Measurements from ENCODE around the gene LRRC71.

LRRC71 gene

DNA sequence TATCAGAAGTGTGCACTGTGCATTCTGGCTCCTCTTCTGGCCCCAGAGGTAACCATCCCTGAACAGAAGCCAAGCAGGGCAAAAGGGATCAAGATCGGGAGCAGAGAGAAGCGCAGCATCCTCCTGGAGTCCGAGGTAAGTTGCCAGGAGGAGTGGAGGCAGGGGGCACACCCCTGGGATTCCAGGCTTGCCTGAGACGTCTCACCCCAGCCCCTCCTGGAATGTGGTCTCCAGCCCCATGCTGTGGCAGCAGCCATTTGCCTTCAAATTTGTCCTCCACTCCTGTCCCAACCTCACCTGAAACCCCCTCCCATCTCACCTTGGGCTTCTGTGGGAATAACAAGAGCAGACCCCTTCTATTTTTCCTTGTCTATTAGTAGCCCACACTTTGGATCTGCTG, 10.1 kb downstream of the LRRC71 start:
- no peak for DNase-seq

DNA sequence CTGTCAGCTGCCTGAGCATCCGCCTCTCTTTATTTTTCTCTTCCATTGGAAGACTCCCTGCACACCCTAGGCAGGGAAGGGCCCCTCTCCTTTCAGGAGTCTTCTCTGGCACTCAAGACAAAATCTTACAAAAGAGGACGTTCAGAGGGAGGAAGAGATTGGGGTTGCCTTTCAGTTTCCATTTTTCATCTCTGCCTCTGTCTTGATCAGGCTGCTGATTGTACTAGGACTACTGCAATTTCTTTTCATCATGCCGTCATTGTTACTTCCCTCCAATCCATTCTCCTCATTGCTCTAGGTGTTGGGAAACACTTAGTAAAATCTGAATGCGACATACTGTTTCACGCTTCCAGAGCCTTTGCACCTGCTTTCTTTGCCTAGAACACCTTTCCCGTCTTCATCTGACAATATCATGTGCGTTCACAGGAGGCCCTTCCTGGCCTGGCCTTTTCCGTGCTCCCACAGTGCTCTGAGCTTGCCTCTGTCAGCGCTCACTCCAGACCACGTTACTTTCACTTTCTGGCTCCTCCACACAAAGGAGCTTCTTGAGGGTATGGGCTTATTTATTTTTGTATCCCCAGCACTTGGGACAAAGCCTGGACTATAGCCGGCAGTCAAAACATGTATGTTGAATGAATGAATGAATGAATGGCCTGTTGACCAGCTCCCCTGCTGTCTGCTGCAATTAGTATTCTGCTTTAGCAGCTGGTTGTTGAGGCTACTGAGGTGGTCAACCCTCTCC, 10.9 kb downstream of the LRRC71 start:
- DNase-seq = no peak

DNA sequence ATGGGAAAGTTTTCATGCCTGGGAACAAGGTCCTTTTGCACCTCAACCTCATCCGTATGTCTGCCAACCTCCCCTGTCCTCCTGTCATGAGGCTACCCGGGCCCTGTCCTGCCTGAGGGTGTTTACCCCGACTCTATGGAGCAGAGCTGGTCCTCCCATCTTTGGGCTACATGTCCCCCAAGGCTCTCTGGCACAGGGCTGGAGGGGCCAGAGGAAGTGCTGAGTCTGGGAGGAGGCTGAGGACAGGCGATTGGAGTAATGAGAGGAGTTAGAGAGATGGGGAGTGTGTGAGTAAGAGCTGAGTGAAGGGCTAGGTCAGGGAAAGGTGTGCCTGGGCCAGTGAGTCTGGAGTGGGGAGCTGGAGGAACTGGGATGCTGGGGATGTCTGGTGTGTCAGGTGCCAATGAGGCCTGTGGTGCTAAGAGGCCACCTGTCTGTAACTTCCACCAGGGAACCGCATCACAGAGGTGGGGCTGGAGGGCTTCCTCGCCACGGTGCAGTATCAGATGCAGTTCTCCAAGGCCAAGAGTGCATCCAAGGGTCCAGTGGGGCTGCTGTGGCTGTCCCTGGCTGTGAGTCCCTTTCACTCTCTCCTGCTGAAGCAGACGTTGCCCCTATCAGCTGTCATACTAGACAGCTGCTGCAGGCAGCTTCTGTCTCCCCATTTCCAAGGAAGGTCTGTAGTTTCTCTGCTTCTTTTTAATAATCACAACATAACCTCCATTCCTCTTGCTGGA, 11.7 kb downstream of the LRRC71 start:
- DNase-seq = no peak

DNA sequence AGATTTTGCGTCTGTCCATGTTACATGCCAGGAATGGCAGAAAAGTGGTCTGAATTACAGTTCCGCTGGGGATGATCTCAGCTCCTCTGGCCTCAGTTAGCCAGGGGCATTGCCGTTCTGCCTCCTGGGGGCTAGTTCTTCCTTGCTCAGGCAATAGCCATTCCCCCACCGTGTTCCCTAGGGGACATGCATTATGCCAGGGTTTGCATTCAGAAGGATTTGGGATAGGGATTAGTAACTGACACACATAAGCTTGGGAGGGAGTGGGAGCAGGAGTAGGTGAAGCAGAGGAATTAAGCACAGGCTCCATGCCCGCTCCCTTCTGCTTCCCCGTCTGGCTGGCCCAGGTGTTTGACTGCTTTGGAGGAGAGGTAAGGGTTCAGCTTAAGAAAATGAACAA, 12.7 kb downstream of the LRRC71 start:
- no peak for DNase-seq

DNA sequence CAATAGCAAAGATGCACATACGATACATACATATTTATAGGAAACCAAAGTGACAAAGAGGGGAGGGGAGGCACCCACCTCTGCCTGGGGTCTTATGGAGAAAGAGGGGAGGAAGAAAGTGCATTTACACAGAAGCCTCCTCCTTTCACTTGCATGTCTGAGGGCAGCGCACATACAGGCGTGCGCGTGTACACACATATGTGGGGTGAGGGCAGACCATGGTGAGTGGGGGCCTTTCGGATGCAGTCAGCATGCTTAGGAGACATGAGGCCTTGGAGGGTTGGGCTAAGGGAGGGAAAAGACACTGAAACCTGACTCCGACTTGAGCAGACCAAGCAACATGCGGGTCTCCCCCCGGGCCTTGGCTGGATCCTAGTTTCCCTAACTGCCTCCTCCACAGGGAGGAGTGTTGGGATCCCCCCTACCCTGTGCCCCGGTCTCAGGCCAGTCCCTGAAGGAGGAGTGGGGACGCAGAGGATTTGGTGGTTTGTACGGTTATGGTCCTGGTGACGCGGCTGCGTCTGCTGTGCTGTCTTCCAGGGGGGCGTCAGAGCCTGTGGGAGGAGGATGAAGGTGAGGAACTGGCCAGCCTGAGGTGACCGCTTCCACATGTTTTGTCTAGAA, 15.2 kb downstream of the LRRC71 start:
- no peak for DNase-seq

DNA sequence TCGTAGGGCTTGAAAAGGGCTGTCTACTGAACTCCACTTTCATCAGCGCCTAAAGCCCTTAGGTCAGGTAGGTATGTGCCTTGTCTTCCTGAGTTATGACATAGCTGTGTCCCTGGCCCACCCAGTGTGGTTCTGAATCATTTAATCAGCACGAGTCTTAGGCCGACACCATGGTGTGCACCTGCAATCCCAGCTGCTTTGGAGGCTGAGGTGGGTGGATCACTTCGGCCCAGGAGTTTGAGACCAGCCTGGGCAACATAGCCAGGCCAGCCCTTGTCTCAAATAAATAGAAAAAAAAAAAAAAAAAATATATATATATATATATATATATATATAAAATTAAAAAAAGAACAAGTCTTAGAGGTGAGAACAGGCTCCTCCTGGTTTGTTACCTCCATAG, 15.8 kb downstream of the LRRC71 start:
- DNase-seq = no peak

DNA sequence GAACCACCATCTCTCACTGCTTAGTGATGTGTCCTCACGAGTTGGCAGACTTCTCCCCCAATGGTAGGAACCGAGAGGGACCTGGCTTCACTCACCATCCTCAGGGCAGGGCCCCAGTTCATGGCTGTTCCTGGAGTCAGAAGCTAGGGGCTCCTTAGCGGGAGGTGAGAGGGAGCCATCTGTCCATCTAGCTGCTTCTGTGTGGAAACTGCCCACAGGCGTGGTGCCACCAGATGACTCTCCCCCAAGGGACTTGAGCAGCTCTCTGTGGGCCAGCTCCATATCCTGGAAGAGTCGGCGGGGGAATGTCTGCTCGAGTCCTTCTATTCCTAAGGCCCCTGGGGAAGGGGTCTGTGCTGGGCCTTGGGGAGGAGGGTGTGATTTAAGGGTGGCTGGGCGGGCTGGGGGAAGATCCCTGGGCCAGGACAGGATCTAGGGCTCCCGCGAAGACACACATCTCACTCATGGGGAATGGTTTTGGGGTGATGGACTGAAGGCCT, 16.3 kb downstream of the LRRC71 start:
- no peak for DNase-seq

DNA sequence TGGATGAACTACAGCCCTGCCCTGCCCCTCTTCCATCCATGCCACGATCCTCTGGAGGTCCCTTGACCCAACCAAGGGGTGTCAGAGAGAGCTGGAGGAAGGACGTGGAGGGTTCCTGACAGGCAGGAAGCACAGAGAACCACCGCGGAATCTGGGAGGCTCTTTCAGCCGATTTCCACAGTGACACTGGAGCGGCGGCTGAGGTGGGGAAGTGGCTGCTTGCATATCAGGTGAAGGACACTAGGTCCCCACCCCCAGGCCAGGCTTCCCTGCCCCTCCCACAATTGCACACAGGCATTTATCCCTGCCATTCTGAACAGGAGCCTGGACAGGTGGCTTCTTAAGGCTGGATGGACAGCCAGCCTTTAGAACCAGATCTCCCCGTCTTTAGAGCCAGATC, 17.5 kb downstream of the LRRC71 start:
- DNase-seq = no peak

DNA sequence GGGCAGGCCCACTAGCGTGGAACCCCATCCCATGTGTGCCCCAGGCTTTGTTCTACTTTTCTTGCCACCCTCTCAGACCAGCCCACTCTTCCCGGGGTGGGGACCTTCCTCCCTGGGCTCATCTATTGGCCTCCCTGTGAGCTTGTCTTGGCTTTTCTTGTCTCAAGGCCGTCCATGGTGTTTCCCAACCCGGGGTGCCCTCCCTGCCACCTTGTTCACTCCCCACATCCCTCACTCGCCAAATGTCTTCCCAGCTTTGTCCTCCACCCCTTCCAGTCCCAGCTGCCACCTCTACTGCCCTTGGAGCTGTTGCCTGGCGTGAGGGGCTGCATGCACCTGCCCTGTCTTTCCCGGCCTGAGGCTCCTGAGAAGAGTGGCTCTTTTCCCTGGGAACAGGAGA, 18.4 kb downstream of the LRRC71 start:
- no peak for DNase-seq

DNA sequence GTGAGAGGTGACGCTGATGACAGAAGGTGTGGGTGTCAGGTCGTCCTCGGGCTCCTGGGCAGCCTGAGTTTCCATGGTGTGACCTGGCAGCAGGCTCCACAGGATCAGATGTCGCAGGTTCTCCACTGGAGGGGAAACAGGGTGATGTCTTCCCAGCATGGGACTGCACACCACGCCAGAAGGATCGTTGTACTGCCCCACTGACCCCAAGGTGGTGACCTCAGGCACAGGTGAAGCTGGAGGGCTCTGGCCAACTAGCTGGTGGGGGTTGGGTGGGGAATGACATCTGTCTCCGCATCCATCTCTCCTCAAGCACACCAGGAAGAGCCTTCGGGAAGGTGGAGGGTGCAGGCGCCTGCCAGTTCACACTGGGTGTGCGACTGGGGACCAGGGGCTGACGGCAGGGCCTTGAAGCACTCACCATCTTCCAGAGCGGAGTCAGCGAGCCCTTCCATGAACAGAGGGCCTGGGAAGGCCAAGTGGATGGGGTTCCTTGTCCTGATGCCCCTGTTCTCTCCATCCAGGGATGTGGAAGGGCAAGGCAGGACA, 19.4 kb downstream of the LRRC71 start:
- DNase-seq = no peak

DNA sequence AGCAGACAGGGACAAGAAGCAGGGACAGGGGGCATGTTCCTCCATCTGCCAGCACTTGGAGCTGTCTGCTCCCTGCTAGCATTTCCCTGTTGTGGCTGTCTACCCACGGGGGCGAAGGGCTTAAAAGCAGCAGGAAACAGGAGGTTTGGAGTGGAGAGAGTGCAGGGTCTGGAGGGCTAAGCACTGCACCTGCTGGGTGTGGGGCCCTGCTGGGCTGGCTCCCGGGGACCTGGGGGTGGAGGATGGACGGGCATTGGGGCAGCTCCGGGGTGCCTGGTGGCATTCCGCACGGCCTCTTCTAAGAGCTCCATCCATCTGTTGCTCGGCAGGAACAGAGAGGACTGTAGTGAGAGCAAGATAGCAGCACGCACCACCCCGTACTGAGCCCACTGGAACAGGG, 21.2 kb downstream of the LRRC71 start:
- no peak for DNase-seq

DNA sequence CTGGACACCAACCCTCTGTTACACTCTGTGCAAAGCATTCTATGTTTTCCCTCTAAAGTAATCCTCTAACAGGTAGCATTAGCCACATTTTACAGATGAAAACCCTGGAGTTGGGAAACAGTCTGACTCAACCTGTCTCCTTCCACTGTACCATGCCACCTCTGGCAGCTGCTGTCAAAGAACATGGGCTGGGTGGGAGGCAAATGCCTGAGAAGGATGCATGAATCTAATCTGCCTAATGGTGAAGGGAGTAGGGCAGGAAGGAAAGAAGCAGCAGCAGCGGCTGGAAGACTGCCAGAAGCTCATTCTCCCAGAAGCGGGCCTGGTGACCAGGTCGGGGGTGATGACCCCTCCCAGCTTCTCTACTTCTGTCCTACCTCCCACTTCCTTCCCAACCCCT, 21.7 kb downstream of the LRRC71 start:
- DNase-seq = no peak

DNA sequence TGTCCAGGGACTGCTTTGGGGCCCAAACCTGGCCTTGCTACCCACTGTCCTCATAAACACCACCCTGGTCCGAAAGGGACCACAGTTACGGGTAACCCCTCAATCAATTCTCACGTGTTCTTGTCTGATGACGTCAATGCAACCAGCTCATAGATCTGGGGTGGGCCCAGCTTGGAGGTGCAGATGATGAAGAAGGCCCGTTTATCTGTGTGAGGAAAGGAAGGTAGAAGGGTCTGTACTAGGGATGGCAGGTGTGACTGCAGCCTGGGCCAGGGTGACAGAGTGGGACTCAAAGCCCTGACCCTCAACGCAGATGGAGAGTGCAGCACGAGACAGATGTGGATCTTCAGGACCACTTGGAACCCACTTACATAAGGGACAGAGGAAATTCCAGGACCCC, 22.1 kb downstream of the LRRC71 start:
- DNase-seq = no peak

DNA sequence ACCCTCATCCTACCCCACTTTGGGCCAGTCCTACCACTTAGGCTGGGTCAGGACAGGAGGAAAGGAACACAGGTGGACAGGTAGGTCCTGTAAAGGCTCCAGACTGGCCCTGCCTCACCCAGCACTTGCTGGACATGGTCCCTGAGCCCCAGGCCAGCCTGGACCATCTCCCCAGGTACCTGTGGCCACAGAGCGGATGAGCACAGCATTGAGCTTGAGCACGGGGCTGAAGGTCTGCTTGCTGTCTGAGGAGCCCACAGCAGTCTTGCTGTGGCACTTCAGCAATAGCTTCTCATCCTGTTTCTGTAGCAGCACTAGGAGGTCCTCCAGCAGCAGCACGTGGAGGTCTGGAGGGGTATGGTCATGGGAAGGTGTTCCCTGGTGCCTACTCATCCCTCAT, 23.3 kb downstream of the LRRC71 start:
- no peak for DNase-seq

DNA sequence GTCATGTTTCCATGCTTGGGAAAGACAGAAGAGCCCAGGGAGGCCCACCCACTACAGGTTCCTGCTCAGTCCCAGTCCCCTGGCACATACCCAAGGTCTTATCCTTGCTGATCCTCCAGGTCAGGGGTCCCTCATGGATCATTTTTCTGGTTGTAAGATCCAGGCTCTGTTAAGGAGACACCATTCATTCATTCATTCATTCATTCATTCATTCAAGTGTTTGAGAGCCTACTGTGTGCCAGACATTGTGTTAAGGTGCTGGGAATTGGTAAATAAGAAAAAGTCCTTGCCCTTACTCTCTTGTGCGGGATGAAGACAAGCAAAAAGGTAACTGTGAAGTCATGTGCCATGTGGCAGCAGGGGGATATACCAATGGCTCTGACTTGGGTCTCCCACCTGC, 23.8 kb downstream of the LRRC71 start:
- DNase-seq = no peak

DNA sequence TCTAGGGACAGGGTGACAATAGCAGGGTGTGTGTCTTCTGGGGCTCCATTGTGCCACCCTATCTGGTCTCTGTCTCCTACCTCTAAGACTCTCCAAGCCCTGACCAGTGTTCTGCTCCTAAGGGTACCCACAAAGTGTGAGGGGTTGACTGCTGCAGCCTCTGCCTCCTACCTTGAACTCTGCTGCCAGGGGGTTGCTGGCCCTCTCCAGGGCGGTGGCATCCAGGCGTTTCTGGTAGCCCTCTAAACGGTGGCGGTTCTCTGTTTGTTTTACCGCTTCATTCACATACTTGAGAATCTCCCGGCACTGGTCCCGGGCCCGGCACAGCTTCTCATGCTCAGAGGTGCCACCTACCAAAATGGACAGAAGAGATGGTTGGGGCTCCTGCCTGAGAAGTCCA, 24.4 kb downstream of the LRRC71 start:
- DNase-seq = no peak

DNA sequence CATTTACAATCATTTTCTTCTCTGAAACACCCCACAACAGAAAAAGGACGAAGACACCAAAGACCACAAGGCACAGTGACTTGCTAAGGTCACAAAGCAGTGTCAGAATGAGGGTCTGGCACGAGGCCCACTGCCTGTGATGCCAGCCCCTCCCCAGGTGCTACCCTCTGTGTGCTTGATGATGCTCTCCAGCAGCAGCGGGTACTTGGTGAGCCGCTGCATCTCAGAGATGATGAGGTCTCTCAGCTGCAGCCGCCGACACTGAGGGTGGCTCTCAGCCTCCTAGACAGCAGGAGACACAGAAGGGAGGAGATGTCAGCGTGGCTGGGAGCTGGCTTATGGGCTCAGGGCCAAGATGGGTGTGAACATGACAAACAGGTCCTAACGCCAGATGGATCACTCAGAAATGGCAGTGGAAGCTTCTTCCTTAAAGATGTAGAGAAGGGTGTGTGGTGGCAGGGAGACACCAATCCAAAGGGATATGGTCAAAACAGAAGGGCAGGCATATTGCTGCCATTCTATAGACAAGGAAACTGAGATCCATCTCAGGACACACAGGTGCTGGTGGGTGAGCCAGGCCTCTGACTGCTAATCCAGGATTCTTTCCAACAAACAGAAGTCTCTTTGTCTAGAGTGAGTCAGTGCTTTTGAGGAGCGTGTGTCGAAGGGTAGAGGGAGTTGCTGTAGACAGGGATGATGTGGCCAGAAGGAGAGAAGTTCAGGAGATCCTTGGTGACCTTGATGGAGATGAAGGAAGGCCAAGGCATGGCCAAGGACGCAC, 25.6 kb downstream of the LRRC71 start:
- DNase-seq = no peak

DNA sequence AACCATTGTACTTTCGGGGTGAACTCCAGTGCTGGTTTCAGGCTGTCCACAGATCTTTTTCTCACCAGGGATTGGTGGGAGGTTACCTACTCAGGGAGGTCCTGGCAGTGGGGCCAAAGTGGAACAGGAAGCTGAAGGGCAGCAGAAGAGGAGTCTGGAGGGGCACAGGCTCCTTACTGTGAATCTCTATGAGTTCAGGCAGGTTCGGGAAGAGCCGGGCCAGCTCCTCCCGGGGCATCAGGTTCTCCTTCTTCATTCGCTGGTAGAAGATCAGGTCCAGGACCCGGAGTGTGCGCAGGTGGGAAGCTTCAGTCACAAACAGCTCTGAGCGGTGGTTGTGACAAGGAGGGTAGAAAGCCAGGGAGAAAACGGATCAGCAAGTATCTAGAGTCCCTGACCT, 26.7 kb downstream of the LRRC71 start:
- DNase-seq = no peak

DNA sequence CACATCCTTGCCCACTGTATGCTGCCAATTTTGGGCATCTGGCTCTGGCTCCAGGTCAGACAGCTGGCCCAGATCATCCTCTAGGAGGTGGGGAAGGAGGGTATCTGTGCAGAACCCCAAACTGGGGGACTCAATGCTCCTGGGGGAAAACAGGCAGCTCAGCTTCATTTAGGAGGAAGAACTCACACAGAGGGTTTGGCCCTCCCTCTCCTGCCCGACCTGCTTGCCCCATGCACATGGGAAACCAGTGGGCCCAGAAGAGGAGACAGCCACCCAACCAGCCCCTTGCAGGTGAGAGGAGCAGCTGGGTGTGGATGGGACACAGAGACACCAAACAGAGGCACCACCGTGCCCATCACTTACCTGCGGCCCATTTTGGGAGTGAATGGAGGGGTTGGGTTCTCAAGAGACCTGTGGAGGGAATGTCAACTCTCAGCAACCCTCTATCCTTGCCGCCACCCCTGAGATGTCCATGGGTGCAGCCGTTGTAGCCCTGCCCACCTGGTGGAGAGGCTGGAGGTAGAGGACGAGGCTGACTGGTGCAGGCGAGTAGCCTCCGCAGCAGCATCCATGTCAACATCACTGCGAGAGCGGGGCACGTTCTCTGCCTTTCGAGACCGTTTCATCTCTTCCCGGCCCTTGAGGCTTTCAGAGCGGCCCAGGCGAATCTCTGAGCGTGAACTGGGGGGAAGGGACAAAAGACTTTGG, 27.5 kb downstream of the LRRC71 start:
- DNase-seq = no peak

DNA sequence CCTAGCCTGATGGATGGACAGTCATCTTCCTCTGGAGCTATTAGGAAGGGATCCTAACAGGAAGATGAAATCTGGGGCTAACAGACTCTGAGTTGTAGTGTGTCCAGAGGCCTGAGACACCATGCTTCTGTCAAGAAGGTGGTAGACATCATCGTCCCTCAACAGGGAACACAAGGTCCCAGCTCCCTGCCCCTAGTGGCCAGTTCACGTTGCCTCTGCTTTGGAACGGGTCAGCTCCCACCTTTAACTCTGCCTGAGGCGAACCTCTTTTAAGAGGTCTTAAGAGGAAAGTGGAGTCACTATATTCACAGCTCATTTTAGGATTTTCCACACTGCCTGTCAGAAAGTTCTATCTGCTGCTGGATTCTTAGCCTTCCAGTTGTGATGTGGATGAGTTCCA, 28.3 kb downstream of the LRRC71 start:
- no peak for DNase-seq

DNA sequence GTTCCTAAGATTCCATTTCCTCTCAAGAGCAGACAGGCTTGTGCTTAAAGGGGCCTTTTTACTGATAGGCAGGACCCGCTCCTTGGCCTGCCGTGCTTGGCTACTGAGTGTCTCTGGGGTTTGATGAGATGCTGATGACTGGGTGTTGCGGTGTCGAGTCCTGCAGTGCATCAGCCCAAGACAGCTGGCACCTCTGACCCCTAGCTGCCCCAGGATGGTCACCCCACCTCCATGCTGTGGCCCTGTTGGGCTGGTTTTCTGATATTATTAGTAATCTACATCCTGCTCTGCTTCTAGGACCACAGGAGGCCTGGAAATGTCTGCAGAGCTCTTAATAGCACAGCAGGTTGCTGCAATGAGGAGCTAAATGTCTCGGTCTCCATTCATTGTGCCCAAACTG, 28.7 kb downstream of the LRRC71 start:
- no peak for DNase-seq

DNA sequence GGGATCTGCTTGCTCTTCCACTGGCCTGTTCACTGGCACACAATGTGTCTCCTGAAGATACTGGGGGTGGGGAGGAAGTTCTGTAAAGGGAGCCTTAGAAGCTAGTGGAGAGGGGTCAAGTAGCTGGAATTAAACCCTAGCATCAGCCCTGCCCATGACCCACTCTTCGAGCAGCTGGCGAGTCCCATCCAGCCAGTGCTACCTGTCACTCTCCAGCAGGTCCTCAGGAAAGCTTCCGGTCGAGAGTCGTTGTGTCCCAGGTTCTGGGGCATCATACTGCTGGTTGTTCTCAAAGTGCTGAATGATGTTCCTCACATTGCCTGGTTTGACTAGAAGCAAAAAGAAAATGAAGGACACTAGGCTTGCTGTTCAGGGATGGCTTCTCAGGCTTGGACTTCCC, 30.9 kb downstream of the LRRC71 start:
- DNase-seq = no peak
